LHCN-M2 (cell line): ENCODE results near the gene AHSA1. TPM values are rescaled to one million over a fixed set of nuclear protein-coding genes. Genes with fewer than 3 reads are reported as not detected.
A peak's percentile ranks its signal among the peaks of the same experiment; 100 is the strongest.
"Not testable (repeated sequence)": the region's sequence is repeated elsewhere in the genome, so short reads cannot be mapped to it uniquely, and the experiment has no call there.

Experiments used
- DNase-seq: peaks from one replicate; pipeline ENCODE4 v3.0.0-alpha.2; 2012; ENCODE audit warnings: low read depth
- polyA plus RNA-seq: library from polyadenylated mRNA; unstranded; fragments of >200 nt; gene quantifications from one replicate; pipeline ENCODE4 v1.2.1, GENCODE V29; 2012; ENCODE audit warnings: missing spikeins
- total RNA-seq: library from RNA; depleted of rRNA; stranded (reverse); fragments of >200 nt; gene quantifications from 2 replicates; pipeline ENCODE4 v1.2.3, GENCODE V29; 2014; rRNA removed

The AHSA1 gene
- total RNA-seq = 132 and 133 TPM in 2 replicates
- polyA plus RNA-seq = 98.4 TPM

GRCh38 chr14:77457522-77458248 lies at the start of gene AHSA1, which contains the start of gene VIPAS39:
TSS of gene AHSA1 (plus strand) at chr14:77458093. CDS start at chr14:77458190, 97 bp downstream.
TSS of gene VIPAS39 (minus strand) at chr14:77457601. CDS start at chr14:77454102, 3,499 bp downstream.
- peak; percentile 99 for DNase-seq

- no peak for DNase-seq
These were observed 48.8 kb upstream of the AHSA1 start for GRCh38 chr14:77409131-77409533.

- not testable (repeated sequence) for DNase-seq
These were observed 42.4 kb upstream of the AHSA1 start for GRCh38 chr14:77415403-77416030.

GRCh38 chr14:77416098-77416497 lies 41.8 kb upstream of the AHSA1 start:
- not testable (repeated sequence) for DNase-seq

- no peak for DNase-seq
These were observed 41.1 kb upstream of the AHSA1 start for GRCh38 chr14:77416836-77417235.

GRCh38 chr14:77421201-77421600 lies 36.7 kb upstream of the AHSA1 start:
- DNase-seq = peak; percentile 35

- no peak for DNase-seq
These were observed 34.5 kb upstream of the AHSA1 start, which contains the start of gene NOXRED1 for GRCh38 chr14:77423423-77423822. TSS of gene NOXRED1 (minus strand) at chr14:77423523. CDS start at chr14:77422889, 634 bp downstream.

- DNase-seq = no peak
These were observed 33.0 kb upstream of the AHSA1 start for GRCh38 chr14:77424862-77425261.

- DNase-seq = no peak
These were observed 31.5 kb upstream of the AHSA1 start for GRCh38 chr14:77426396-77426795.

GRCh38 chr14:77436042-77436441 lies 21.9 kb upstream of the AHSA1 start:
- DNase-seq = peak; percentile 9

GRCh38 chr14:77438596-77438995 lies 19.3 kb upstream of the AHSA1 start:
- no peak for DNase-seq

- DNase-seq = no peak
These were observed 18.0 kb upstream of the AHSA1 start for GRCh38 chr14:77439861-77440260.

- DNase-seq = no peak
These were observed 15.7 kb upstream of the AHSA1 start for GRCh38 chr14:77442196-77442595.

- DNase-seq = no peak
These were observed 1.8 kb upstream of the AHSA1 start for GRCh38 chr14:77455966-77456640.

- DNase-seq = no peak
These were observed 775 bp upstream of the AHSA1 start for GRCh38 chr14:77457115-77457521.

- DNase-seq = peak; percentile 27
These were observed 507 bp downstream of the AHSA1 start for GRCh38 chr14:77458249-77458950.

GRCh38 chr14:77459072-77459723 lies 1.3 kb downstream of the AHSA1 start:
- peak; percentile 77 for DNase-seq

- DNase-seq = no peak
These were observed 9.9 kb downstream of the AHSA1 start for GRCh38 chr14:77467801-77468200.

GRCh38 chr14:77469067-77469505 lies 11.2 kb downstream of the AHSA1 start:
- DNase-seq = no peak

GRCh38 chr14:77469539-77469938 lies 11.6 kb downstream of the AHSA1 start:
- no peak for DNase-seq
